GM19193 (cell line): ENCODE data around the gene KRTDAP.

Experiments used
- POLR2A ChIP-seq: IDR thresholded peaks from 4 replicates; pipeline ENCODE4 v1.6.1; 2011; ENCODE audit not compliant: insufficient read depth, insufficient read length; ENCODE audit errors: extremely low read depth

Gene KRTDAP

DNA sequence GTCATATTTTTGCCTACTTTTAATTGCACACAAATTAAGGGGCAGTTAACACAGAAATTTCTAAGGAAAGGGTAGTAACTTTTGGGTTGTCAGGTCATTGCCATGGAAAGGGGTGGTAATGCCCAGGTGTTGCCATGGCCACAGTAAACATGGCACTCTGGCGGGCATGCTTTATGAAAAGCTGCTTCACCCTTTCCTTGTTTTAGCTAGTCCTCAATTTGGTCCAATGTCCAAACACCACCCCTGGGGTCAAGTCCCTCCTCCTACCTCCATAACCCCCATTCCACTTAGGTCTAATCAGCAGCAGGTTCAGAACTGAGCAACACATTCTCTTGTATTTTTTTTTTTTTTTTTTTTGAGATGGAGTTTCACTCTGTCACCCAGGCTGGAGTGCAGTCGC, 35.6 kb downstream of the KRTDAP start:
- no peak for TF ChIP-seq POLR2A

GRCh38 chr19:35451338-35452096, 38.7 kb downstream of the KRTDAP start:
- no peak for TF ChIP-seq POLR2A

GRCh38 chr19:35449359-35450043, 40.8 kb downstream of the KRTDAP start:
- no peak for TF ChIP-seq POLR2A

DNA sequence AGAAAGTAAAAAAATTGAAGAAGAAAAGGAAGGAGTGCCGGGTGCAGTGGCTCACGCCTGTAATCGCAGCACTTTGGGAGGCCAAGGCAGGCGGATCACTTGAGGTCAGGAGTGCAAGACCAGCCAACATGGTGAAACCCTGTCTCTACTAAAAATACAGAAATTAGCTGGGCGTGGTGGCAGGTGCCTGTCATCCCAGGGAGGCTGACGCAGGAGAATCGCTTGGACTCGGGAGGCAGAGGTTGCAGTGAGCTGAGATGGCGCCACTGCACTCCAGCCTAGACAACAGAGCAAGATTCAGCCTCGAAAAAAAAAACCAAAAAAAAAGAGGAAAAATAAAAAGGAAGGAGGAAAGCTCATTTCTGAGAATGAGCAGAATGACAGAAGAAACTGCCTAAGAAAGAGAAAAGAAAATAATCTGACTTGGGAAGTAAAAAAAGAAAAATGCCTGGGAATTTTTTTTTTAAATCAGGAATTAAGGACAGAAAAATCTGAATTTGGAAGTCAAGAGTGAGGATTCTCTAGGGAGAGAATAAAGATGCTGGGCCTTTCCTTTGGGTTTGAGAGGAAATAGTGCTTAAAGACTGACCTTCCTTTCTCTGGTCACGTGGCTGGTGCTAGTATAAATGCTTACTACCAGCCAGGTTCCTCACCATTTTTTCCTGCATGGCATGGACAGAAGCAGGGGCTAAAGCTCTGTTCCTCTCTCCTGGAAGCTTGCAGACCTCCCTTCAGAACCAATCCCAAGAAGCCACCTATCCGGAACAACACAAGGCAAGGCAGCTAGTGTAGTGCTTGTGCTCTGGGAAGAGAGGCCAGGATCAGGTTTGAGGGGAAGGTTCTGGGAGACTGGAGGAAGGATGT, 42.4 kb downstream of the KRTDAP start, which contains the start of gene FFAR2:
FFAR2 (plus strand) TSS at position 652 of the 864 bp plus-strand sequence. CDS start 1,458 bp downstream, outside the sequence.
- TF ChIP-seq POLR2A = no peak

GRCh38 chr19:35445826-35446593, 44.3 kb downstream of the KRTDAP start:
- TF ChIP-seq POLR2A = no peak

- TF ChIP-seq POLR2A = no peak
Measured at GRCh38 chr19:35444735-35445134, 45.5 kb downstream of the KRTDAP start.

GRCh38 chr19:35442091-35442490, 48.2 kb downstream of the KRTDAP start:
- TF ChIP-seq POLR2A = no peak

DNA sequence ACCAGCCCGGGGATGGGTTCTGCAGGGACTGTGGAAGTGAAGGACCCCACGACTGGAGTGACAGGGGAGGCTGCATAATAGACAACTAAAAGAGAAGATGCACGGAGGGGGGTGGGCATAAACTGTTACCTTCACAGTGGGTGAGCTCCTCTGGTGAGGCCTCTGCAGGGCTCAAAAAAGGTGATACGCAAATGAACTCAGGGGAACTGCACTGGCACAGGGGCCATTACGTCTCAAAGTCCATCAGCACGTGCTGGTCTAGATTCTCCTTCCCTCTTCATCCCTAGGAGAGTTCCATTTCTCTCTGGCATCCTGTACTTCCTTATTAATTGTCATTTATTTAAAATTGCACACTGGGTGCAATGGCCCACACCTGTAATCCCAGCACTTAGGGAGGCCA, 50.3 kb downstream of the KRTDAP start:
- TF ChIP-seq POLR2A = no peak

DNA sequence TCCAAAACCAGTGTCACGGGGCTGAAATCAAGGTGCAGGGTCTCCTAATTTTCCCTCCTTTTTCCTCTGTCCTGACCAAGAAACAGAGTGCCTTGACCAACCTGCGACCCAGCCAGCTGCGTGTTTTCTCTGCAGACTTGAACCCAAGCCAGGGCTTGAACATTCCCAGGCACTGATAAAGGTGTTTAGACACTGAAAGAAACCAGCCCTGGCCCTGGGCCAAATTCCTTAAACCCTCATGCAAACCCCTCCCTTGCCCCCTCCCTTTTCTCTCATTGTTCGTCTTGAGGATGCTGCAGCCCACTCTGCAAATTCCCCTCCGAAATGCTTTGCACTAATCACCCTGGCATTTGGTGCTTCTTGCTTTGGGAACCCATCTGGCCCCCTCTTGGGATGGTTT, 51.7 kb downstream of the KRTDAP start:
- TF ChIP-seq POLR2A = no peak

DNA sequence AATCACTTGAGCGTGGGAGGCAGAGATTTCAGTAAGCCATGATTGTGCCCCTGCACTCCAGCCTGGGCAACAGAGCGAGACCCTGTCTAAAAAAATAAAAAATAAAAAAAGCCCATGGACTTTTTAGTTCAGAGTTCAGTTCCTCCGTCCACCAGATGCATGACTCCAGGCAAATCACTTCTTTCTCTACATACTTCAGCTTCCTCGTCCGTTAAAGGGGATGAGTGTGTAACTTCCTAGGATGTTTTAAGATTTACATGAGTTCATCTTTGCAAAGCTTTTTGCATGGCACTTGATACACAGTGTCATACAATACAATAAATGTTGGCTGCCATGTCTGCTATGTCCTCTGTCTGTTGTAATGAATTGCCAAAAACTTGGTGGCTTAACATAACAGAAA, 52.2 kb downstream of the KRTDAP start:
- no peak for TF ChIP-seq POLR2A

DNA sequence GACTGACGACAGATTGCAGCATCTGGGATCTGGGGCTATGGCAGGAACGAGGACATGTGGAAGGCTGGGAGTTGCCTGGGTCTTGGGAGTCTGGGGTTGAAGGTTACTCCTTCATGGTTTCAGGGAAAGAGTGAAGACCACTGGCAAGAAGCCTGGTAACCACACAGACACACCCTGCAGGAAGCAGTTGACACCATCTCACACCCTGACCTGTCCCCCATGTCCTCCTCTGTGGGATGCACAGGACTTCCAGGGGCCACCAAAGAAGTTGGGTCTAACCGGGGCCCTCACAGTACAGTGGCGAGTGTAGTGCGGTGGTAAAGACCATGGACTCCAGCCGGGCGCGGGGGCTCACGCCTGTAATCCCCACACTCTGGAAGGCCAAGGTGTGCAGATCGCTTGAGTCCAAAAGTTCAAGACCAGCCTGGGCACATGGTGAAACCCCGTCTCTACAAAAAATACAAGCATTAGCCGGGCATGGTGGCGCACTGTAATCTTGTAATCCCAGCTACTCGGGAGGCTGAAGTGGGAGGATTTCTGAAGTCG, 52.8 kb downstream of the KRTDAP start:
- no peak for TF ChIP-seq POLR2A
